ENCODE results near the gene MEF2A. TPM values are rescaled to one million over a fixed set of nuclear protein-coding genes. Genes with fewer than 3 reads are reported as not detected.

The MEF2A gene
- total and polyA plus RNA-seq, 10 of the 15 experiments (the other 5 are each of a cell fraction or from before 2014, with no cell fraction given): 7.2 to 46.7 (median 35.9) TPM

DNA sequence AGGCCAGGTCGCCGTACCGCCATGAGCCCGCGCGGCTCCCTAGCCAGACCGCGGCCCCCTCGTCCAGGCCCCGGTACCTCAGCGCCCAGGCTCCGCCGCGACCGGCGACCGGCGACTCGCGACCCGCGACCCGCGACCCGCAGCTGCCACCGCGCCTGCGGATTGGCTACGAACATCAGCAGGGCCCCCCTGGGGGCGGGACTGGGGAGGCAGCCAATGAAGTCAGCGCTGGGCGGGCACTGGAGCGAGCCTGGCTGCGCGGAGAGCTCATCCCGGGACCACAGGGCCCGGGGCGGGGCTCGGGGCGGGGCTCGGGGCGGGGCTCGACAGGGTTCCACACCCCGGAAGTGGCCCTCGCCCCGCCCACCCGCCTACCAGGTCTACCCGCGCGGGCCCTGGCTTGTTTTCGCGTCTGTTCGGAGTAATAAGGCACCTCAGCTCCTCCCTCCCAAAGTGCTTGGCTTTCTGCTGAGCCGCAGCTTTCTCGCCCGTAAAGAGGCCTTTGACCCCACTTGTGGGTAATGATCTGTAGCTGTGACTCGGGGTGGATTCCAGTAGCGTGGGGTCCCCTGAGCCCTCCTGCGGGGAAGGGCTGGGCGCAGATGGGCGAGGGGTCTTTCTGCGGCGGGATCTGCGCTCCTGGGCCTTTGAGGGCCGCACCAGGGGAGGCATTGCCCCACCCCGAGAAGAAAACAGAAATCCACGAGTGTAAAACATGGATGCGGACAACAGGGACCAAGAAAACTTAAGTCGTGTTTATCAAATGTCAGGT is 167.7 kb downstream of the MEF2A start, which contains the start of gene LYSMD4:
Gene LYSMD4, minus strand, starts transcription at position 170 of the 772 bp plus-strand sequence. CDS start 1,438 bp downstream, outside the sequence.
- peak within 1 kb of the TSS; percentile 70 for H3K9ac ChIP-seq (ENCODE audit: control insufficient read depth, insufficient read depth, low read length)
- ChIA-PET SMC1A (ENCODE audit: uncharacterized antibody, unreplicated experiment) (interaction anchor here (0.8 to 2.0 kb wide), 7 partner anchors 15 to 479 kb away, joined by 3 to 13 read pairs (median 6); no protein-coding TSS in a partner anchor), CTCF (interaction anchor here (0.5 to 2.8 kb wide), 8 partner anchors 15 to 461 kb away, joined by 3 to 13 read pairs (median 6); no protein-coding TSS in a partner anchor), POLR2A (interaction anchor here (0.6 to 1.5 kb wide), 5 partner anchors 10 to 479 kb away, joined by 3 to 5 read pairs (median 4); no protein-coding TSS in a partner anchor), RAD21 (ENCODE audit: unreplicated experiment) (interaction anchor here (0.6 to 2.0 kb wide), 20 partner anchors 14 to 633 kb away, joined by 3 to 25 read pairs (median 4); no protein-coding TSS in a partner anchor)
- no peaks in the 10 kb centered on the region for H3K36me3 ChIP-seq (ENCODE audit: control insufficient read depth in 2 of 2, insufficient read depth in 2 of 2, low read length in 1 of 2)
- no peaks in the 10 kb centered on the region for H3K9me3 ChIP-seq (replicated peaks; ENCODE audit: control insufficient read depth, insufficient read depth, low read length)
- BruUV-seq (replicated peaks): no TSS peak
- no peaks in the 10 kb centered on the region for H3K79me2 ChIP-seq (ENCODE audit: control insufficient read depth, insufficient read depth, low read length)
- H4K20me1 ChIP-seq (ENCODE audit: control insufficient read depth, insufficient read depth): no peaks in the 10 kb centered on the region
- ATAC-seq (peak; percentile 100), FAIRE-seq (peak; percentile 84), DNase-seq (ENCODE audit: low read depth, low spot score) (peak; percentile 58)
- in situ Hi-C loops (cut with MboI): loop anchor here (25.0 kb wide), 1 partner anchor 621 kb away; the partner anchor contains the start of gene SYNM
- peak within 1 kb of the TSS; percentile 84 for H3K4me3 ChIP-seq
- H3K4me2 ChIP-seq (ENCODE audit: control insufficient read depth, insufficient read depth): peak within 1 kb of the TSS; percentile 89
- 14% methylated on average over 39 of the region's 69 CpGs for WGBS (ENCODE audit: insufficient coverage, insufficient replicate concordance, low lambda C conversion rate, missing lambda C conversion rate)
- peak within 1 kb of the TSS; percentile 67 for H3K27ac ChIP-seq (ENCODE audit: control insufficient read depth, insufficient read depth)
- H3K4me1 ChIP-seq (ENCODE audit: control insufficient read depth, insufficient read depth, low read length): no peaks in the 10 kb centered on the region
- H3K27me3 ChIP-seq (replicated peaks in 1 of 2; ENCODE audit: control insufficient read depth in 2 of 2, insufficient read depth in 2 of 2, low read length in 1 of 2): no peaks in the 10 kb centered on the region
- intact Hi-C loops (cut with micrococcal nuclease; ENCODE audit: unreplicated experiment): no loop called here
- peak within 1 kb of the TSS; percentile 98 for H2AFZ ChIP-seq (ENCODE audit: control insufficient read depth, low read depth, low read length)
- TF ChIP-seq, protein P1, sequence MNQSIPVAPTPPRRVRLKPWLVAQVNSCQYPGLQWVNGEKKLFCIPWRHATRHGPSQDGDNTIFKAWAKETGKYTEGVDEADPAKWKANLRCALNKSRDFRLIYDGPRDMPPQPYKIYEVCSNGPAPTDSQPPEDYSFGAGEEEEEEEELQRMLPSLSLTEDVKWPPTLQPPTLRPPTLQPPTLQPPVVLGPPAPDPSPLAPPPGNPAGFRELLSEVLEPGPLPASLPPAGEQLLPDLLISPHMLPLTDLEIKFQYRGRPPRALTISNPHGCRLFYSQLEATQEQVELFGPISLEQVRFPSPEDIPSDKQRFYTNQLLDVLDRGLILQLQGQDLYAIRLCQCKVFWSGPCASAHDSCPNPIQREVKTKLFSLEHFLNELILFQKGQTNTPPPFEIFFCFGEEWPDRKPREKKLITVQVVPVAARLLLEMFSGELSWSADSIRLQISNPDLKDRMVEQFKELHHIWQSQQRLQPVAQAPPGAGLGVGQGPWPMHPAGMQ (IDR thresholded peaks at IDR 0.05; ENCODE audit: borderline replicate concordance): no peak
- TF ChIP-seq NFYB (IDR thresholded peaks at IDR 0.05; ENCODE audit: insufficient read depth, low read depth, low read length): peak; percentile 73
- TF ChIP-seq PAX8 (IDR thresholded peaks at IDR 0.05): no peak
- TF ChIP-seq SREBF1 (IDR thresholded peaks at IDR 0.05; ENCODE audit: low read length): no peak
- peak; percentile 21 for TF ChIP-seq MEF2B (IDR thresholded peaks at IDR 0.05; ENCODE audit: partially characterized antibody, poor library complexity, severe bottlenecking)
- TF ChIP-seq, protein P2, sequence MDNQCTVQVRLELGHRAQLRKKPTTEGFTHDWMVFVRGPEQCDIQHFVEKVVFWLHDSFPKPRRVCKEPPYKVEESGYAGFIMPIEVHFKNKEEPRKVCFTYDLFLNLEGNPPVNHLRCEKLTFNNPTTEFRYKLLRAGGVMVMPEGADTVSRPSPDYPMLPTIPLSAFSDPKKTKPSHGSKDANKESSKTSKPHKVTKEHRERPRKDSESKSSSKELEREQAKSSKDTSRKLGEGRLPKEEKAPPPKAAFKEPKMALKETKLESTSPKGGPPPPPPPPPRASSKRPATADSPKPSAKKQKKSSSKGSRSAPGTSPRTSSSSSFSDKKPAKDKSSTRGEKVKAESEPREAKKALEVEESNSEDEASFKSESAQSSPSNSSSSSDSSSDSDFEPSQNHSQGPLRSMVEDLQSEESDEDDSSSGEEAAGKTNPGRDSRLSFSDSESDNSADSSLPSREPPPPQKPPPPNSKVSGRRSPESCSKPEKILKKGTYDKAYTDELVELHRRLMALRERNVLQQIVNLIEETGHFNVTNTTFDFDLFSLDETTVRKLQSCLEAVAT (IDR thresholded peaks at IDR 0.05): 0 out of 2 replicates have a peak, but pooled peaks have one; percentile 38
- TF ChIP-seq EGR1 (IDR thresholded peaks at IDR 0.05; ENCODE audit: borderline replicate concordance in 1 of 2, low read depth in 2 of 2, low read length in 2 of 2): 0 out of 3 replicates have a peak, but pooled peaks of 1 of the 2 experiments have one; percentile 23
- TF ChIP-seq, protein P3, sequence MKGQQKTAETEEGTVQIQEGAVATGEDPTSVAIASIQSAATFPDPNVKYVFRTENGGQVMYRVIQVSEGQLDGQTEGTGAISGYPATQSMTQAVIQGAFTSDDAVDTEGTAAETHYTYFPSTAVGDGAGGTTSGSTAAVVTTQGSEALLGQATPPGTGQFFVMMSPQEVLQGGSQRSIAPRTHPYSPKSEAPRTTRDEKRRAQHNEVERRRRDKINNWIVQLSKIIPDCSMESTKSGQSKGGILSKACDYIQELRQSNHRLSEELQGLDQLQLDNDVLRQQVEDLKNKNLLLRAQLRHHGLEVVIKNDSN (IDR thresholded peaks at IDR 0.05; ENCODE audit: borderline replicate concordance, extremely low read length, insufficient read depth, low read depth, low read length): peak; percentile 49
- TF ChIP-seq, protein P4, sequence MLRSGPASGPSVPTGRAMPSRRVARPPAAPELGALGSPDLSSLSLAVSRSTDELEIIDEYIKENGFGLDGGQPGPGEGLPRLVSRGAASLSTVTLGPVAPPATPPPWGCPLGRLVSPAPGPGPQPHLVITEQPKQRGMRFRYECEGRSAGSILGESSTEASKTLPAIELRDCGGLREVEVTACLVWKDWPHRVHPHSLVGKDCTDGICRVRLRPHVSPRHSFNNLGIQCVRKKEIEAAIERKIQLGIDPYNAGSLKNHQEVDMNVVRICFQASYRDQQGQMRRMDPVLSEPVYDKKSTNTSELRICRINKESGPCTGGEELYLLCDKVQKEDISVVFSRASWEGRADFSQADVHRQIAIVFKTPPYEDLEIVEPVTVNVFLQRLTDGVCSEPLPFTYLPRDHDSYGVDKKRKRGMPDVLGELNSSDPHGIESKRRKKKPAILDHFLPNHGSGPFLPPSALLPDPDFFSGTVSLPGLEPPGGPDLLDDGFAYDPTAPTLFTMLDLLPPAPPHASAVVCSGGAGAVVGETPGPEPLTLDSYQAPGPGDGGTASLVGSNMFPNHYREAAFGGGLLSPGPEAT (IDR thresholded peaks at IDR 0.05; ENCODE audit: low read depth): 0 out of 2 replicates have a peak, but pooled peaks have one; percentile 50
- no peak for TF ChIP-seq SIX5 (IDR thresholded peaks at IDR 0.05; ENCODE audit: low read depth, low read length, severe bottlenecking)
- peak; percentile 98 for TF ChIP-seq BACH1 (IDR thresholded peaks at IDR 0.05; ENCODE audit: borderline replicate concordance)
- TF ChIP-seq ATF7 (IDR thresholded peaks at IDR 0.05; ENCODE audit: low read depth): no peak
- TF ChIP-seq BHLHE40 (IDR thresholded peaks at IDR 0.05; ENCODE audit: borderline replicate concordance in 1 of 2, low read depth in 2 of 2, low read length in 1 of 2): peak in 1 of 2 experiments; percentile 43; a peak in 1 of 4 replicates
- TF ChIP-seq IKZF2 (IDR thresholded peaks at IDR 0.05): peak; percentile 29 to 31; a peak in 1 of 4 replicates
- TF ChIP-seq NR2F1 (conservative IDR thresholded peaks at IDR 0.05): peak; percentile 73
- TF ChIP-seq POLR2A (IDR thresholded peaks at IDR 0.05; ENCODE audit: low read depth, low read length): peak; percentile 83
- TF ChIP-seq TCF7 (IDR thresholded peaks at IDR 0.05; ENCODE audit: borderline replicate concordance): no peak
